ENCODE measurements around the gene ADAMTS6.

GRCh38 chr5:65184780-65185179 lies 296.9 kb downstream of the ADAMTS6 start:
- TF ChIP-seq CTCF (IDR thresholded peaks at IDR 0.05) (no peak), EZH2 (IDR thresholded peaks at IDR 0.05; ENCODE audit: borderline replicate concordance, insufficient read depth, low read depth, low read length, poor library complexity, severe bottlenecking) (no peak)
